HG03139 (cell line): ENCODE measurements around the gene LPAR3.

Experiments used
- ATAC-seq: cut with Tn5 transposase; IDR thresholded peaks from one replicate; pipeline ENCODE4 v1.9.1; 2021; ENCODE audit not compliant: unreplicated experiment

LPAR3 gene

GRCh38 chr1:84859866-84860265 lies 33.1 kb downstream of the LPAR3 start:
- no peak for ATAC-seq

DNA sequence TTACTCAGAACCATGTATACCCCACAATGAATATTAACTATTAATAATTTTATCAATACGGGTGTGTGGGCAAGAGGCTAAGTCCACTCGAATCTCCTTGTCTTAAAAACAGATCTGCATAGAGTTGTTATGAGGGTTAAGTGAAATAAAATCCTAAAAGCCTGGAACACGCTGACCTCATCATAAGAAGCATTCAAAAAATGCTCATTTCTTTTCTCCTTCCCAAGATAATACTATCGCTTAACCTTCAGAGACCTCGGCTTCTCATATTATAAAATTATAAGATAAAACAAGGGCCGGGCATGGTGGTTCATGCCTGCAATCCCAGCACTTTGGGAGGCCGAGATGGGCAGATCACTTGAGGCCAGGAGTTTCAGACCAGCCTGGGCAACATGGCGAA lies 35.1 kb downstream of the LPAR3 start:
- ATAC-seq = no peak

DNA sequence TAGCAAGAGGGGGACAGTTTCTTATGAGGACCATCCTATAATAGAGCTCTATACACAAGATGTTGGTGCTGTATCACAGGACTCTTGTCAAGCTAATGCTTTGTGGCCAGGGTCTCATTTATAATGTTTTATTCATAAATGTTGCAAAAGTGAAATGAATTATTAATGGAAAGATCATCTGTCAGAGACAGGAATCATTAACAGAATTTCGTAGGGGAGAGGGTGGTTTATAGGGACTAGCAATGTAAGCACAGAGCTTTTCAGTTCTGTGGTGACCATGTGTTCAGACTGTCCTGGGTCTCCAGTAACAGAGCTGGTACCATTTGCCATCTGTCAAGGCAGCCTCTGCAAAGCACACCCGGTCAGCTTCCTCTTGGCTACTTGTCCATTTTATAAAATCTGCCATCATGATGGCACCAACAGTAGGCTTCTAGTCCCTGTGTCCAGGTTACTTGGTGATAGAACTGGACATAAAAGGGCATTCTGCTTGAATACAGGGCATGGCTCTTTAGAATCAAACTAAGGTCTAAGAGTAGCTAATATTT lies 36.2 kb downstream of the LPAR3 start:
- ATAC-seq = no peak

GRCh38 chr1:84855691-84856630 lies 37.0 kb downstream of the LPAR3 start:
- ATAC-seq = no peak

- no peak for ATAC-seq
Measured at GRCh38 chr1:84855168-84855567, 37.8 kb downstream of the LPAR3 start.

DNA sequence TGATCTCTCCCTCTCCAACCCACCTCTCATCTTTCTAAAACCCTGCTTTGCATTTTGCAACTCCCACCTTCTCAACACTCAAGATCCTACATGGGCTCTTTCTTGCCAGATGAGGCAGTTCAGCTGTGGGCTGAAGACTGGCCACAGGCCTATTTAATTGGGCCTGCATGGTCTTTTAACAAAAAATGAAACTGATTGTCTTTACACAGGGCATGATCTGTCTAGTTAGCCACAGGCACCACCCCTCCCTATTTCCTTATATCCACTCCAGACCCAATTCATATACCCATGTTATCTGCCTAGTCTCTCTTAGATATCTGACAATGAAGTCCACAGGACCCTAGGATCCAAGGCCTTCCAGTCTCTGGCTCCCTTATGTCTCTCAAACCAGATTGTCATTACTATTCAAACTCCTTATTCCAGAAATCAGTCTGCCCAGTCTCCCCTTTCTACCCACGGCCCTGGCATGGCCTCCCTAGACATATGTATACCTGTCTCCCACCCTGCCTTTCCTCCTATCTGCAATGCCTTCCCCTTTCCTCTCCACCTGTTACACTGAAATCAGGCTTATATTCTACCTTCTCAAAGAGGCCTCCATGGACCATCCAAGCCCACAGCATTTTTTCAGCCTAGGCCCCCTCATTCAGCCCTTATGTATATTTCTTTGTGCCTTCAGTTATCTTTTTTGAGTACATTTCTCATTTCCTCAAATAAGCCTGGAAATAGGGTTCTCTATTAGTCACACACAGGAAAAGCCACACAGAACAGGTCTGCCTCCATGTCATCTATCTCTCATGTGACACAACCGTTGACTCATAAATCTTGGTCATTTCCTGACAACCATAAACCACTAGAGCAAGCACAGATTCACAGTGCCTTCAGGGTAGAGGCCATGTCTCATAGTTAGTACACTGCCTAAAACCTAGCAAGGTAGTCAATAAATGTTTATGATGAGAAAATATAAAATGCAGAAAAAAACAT lies 39.0 kb downstream of the LPAR3 start:
- peak; percentile 96 for ATAC-seq

GRCh38 chr1:84851839-84852238 lies 41.2 kb downstream of the LPAR3 start:
- ATAC-seq = no peak

GRCh38 chr1:84849357-84849975 lies 43.5 kb downstream of the LPAR3 start:
- ATAC-seq = no peak

- ATAC-seq = no peak
Measured at GRCh38 chr1:84847253-84848250, 45.5 kb downstream of the LPAR3 start.

DNA sequence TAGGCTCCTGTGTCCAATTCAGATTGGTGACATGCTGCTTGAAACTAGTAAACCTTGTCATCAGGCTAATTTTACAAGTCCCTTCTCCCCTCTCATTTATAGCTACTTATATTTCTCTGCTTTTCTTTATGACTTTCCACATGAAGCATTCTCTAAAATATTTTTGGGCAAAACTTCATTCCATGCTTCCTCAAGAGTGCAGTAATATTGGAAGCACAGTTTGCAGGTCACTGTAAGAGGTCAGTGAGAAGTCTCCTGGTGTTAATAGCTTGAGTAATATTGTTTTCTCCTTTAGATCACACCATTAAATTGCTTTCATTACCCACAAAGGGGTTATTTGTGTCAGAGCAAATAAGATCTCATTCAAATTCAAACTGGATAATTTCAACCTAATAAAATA lies 46.6 kb downstream of the LPAR3 start:
- no peak for ATAC-seq

DNA sequence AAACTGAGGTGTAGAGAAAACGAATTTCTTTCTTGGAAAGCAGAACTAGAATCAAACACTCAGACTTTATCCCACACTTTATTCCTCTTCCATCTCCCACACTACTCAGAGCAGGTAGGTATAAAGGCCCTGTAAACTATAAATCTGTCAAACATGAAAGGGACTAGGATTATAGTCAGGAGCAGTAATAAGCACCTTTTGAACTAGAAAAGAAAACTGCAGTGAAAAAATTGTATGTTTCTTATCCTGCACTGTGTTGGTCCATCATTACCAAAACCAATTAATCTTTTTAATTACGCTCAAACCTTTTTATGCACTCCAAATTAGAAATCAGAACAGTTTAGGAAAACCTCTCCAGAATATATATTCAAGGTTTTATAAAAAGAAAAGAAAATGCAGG lies 47.6 kb downstream of the LPAR3 start:
- no peak for ATAC-seq

GRCh38 chr1:84844094-84844493 lies 48.9 kb downstream of the LPAR3 start:
- no peak for ATAC-seq

DNA sequence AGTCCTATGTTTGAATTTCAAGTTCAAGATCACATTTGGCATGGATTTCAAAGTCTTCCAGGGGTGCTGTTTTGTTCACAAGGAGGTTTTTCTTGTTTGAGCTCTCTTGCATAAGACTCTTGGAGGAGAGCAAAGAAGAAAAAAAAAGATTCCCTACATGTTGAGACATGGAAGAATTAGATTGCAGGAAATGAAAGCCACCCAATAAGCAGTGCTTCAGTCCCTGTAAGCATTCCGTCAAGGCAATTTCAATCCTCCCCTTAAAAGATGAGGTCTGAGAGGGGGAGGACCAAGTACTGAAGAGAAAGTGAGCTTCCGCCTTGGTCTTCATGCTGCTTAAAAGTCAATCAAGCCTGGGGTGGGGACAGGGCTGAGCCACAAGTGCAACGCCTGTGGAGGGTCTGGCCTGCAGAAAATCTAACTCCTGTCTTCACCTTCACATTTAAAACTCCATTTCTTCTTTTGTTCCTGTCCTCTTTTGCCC lies 50.2 kb downstream of the LPAR3 start:
- no peak for ATAC-seq

GRCh38 chr1:84841971-84842370 lies 51.0 kb downstream of the LPAR3 start:
- ATAC-seq = no peak

- ATAC-seq = no peak
Measured at GRCh38 chr1:84840346-84840745, 52.7 kb downstream of the LPAR3 start.

DNA sequence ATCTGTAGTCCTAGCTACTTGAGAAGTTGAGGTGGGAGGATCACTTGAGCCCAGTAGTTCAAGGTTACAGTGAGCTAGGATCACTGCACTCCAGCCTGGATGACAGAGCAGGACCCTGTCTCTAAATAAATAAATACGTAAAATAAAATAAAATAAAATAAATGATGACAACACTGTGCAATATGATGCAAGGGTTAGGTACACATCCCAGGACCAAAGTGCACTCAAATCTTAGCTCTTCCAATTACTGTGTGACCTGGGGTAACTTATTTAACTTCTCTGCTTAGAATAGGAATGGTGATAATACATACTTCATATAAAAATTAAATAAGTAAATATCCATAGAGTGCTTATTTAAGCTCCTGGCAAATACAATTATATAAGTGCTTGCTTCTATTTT lies 53.5 kb downstream of the LPAR3 start:
- ATAC-seq = no peak

- no peak for ATAC-seq
Measured at GRCh38 chr1:84836145-84836544, 56.9 kb downstream of the LPAR3 start.

DNA sequence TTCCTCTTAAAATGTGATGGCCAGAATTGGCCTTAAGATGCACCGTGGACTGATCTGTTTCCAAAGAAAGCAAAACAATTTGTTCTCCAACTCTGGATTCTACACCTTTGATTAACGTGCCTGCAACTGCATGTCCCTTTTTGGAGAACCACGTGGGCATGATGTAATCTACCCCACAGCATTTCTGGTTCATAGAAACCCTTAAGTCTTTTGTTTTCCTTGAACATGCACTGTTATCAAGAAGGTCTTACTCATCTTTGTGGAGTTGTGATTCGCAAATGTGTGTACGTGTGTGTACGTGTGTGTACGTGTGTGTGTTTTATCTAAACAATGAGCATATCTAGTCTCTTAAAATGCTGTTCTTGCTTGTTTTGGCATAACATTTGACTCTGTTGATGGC lies 57.8 kb downstream of the LPAR3 start:
- no peak for ATAC-seq

DNA sequence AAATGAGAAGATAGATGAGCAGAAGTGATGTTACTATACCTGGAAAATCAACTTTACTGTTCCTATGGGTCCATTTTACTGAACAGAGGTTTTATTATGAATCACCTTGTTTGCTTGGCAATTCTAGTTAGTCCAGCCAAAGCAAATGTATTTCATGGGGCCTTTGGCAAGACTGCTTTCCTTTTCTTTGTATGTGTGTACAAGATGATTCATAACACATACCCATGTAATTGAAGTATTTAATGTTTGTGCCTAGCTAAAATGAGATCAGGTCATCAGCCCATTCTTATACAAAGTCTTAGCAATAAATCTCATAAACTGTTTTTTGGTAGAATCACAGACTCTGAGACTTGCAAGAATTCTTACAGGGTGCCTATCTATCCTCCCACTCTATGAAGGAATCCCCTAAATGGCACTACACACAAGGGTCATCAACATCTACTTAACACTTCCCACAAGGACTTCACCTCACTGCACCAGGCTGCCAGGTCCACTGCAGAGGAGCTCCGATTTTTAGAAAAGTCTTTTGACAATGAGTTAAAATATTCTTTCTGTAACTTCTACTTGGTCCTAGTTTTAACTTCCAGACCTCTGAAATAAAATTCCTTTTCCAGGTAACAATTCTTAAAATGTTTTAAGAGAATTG lies 58.5 kb downstream of the LPAR3 start:
- no peak for ATAC-seq
